ENCODE measurements around the gene IRF2BP1.
"Not testable (repeated sequence)": the region's sequence is repeated elsewhere in the genome, so short reads cannot be mapped to it uniquely, and the experiment has no call there.

Gene IRF2BP1

DNA sequence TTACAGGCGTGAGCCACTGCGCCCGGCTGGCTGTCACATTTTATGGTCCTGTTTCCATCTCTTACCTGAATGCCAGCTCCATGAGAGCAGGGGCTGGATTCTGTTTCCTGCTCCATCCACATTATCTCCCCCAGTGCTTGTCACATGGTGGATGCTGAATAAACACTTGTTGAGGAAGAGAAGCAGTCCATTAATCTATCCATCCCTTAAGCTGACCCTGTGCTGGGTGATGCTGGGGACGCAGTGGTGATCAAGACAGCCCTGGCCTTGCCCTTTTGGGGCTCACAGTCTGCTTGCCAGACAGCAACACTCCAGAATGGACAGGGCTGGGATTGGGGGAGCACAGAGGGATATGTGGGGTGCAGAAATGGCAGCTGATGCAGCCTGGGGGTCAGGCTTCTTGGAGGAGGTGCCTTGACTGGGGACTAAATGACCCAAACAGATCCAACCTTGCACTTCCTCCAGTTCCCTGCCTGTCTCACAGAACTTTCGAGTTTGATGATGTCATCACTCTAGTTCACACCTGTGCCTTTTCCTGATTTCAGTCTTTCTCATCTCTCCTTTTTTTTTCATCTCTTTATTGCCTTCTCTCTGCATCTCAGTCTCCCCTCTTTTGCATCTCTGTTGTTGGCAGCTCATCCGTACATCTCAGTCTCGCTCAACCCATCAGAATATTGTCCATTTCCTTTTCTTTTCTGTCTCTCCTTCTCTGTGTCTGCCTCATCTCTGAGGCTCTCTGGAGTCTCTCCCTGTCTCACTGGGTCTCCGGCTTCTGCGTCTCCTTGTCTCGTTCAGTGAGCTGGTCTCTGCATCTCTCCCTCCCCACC, 4.6 kb downstream of the IRF2BP1 start:
- DNase-seq: no peak

DNA sequence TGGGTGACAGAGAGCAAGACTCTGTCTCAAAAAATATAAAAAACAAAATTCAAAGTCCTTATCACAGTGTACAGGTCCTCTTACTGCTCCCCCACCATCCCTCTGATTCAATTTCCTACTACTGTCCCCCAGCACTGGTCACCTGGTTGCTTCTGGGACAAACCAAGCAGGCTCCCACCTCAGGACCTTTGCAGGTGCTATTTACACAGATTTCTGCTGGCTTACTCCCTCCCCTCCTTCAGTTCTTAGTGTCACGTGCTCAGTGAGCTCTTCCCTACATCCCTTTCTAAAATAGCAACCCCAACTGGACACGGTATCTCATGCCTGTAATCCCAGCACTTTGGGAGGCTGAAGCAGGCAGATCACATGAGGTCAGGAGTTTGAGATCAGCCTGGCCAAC, 6.0 kb downstream of the IRF2BP1 start:
- DNase-seq: no peak

DNA sequence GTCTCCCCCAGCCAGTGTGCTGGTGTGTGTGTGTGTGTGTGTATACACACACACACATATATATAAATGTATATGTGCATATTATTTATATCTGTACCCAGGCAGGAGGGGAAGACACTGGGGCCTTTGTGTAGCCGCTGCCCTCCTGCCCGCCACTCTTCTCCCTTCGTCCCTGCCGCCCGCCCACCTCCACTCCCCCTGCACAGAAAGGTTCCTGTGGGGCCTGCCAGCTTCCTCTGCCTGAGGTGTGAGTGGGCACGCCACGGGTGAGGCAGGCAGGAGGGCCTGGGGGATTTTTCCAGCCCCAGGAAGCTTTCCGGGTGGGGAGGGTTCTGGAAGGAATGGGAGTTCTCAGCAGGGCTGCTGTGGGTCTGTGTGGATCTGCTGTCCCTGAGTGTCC, 6.9 kb downstream of the IRF2BP1 start:
- DNase-seq: no peak

DNA sequence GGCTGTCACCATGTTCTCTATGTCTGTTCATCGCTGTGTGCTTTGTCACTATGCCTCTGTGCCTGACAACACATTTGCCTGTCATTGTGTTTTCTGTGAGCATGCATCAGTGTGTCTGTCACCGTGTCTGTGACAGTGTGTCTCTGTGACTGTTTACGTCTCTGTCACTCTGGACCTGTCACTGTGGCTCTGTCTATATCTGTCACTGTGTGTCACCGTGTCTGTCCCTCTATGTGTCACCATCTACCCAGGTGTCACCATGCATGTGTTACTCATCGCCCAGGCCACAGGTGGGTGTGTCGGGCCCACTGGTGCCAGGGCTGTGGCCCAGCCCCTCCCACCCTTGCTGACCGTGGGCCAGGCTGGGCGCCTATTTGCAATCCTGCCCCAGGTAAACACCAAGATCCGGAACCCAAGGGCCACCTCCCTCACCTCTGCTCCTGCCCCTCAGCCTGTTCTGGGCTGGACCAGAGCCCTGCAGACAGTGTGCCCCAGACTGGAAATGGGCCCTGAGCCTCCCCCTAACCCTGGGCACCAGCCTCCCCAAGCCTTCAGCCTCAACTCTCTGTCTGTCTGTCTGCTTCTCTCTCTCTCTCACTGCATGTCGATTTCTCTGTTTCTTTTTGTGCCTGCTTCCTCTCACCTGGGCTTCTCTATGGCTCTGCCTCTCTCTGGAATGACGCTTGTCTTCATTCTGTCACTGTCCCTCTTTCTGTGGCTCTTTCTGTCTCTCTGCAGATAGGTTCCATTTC, 7.7 kb downstream of the IRF2BP1 start:
- DNase-seq: no peak

DNA sequence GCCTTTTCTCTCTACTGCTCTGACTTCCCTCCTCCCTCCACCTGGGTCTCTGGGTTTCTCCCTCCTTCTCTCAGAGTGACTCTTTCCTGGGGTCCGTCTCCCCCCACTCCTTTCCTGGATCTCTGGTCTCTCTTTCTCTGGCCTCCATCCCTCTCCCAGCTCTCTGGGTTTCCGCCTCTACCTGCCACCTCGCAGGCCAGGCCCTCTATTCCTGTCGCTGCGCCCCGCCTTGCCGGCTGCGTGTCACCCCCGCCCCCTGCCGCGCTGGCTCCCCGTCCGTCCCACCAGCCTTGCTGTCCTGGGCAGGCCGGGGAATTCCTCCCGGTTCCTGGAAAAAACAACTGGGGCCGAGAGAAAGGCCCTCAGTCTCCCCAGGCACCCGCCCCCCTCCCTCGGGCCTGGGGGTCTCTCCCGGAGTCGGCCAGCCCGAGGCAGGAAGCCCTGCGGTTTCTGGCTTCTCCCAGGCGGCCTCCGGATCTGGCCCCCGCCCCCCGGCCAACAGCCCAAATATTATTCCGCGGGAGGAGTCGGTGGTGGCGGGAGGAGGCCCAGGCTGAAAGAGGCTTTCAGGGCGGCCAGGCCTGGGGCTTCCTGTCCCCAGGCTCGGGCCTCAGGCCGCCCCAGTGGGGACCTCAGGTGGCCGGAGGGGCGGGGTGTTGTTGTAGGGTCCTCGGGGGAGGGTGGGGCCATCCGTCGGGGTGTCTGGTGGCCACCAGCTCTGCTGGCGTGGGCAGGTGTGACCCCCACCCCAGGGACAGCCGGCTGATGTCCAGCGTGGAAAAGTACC, 9.3 kb downstream of the IRF2BP1 start:
- peak; percentile 31 to 37 for DNase-seq

DNA sequence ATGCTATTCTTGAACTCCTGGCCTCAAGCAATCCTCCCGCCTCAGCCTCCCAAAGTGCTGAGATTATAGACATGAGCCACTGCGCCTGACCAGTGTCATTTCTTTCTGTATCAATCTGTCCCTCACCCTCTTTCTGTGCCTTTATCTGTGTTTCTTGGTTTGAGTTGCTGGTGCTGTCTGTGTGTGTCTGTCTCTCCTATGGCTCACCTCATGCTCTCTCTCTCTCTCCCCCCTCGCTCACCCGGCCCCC, 9.9 kb downstream of the IRF2BP1 start:
- no peak for DNase-seq

DNA sequence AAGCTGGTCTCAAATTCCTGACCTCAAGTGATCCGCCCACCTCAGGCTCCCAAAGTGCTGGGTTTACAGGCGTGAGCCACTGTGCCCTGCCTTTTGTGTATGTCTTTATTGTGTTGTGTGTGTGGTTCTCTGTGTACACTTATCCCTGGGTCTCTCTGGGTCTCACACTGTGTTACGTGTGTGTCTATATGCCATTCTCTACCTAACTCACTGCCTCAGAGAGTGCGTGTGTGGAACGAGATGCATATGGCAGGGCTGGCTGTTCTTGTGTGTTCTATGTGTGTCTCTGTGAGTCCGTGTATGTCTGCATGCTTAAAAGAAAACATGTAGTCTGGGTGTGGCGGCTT, 11.3 kb downstream of the IRF2BP1 start:
- no peak for DNase-seq

DNA sequence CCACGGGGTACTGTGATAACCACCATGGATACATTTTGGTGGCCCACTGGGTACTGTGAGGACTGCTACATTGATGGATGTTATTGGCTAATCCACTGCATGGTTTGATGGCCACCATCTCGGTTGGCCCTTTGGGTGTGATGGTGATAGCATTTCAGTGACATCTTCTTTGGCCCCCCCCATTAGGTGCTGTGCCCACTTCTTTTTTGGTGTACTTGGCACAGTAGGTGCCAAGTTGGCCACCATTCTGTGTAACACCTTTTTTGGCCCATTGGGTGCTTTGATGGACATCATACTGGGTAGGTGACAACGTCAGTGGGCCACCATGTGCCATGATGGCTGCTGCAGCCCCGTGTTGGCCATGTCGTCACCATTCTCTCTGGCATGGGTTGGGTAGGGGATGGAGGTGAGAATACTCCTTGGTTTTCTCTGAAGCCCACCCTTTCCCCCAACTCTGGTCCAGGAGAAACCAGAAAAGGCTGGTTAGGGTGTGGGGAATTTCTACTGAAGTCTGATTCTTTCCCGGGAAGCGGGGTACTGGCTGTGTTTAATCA, 12.6 kb downstream of the IRF2BP1 start:
- DNase-seq: no peak

DNA sequence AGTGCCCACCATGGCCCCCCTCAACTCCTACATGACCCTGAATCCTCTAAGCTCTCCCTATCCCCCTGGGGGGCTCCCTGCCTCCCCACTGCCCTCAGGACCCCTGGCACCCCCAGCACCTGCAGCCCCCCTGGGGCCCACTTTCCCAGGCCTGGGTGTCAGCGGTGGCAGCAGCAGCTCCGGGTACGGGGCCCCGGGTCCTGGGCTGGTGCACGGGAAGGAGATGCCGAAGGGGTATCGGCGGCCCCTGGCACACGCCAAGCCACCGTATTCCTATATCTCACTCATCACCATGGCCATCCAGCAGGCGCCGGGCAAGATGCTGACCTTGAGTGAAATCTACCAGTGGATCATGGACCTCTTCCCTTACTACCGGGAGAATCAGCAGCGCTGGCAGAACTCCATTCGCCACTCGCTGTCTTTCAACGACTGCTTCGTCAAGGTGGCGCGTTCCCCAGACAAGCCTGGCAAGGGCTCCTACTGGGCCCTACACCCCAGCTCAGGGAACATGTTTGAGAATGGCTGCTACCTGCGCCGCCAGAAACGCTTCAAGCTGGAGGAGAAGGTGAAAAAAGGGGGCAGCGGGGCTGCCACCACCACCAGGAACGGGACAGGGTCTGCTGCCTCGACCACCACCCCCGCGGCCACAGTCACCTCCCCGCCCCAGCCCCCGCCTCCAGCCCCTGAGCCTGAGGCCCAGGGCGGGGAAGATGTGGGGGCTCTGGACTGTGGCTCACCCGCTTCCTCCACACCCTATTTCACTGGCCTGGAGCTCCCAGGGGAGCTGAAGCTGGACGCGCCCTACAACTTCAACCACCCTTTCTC, 13.6 kb downstream of the IRF2BP1 start:
- no peak for DNase-seq

DNA sequence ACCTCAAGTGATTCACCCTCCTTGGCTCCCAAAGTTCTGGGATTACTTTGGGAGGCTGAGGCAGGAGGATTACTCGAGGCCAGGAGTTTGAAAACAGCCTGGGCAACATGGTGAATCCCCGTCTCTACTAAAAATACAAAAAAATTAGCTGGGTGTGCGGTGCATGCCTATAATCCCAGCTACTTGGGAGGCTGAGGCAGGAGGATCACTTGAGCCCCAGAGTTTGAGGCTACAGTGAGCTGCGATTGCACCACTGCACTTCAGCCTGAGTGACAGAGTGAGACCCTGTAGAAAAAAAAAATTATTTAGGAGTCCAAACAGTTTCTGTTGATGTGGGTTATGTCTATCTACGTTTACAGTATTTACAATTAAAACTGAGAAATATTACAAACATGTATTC, 15.1 kb downstream of the IRF2BP1 start:
- DNase-seq: no peak

DNA sequence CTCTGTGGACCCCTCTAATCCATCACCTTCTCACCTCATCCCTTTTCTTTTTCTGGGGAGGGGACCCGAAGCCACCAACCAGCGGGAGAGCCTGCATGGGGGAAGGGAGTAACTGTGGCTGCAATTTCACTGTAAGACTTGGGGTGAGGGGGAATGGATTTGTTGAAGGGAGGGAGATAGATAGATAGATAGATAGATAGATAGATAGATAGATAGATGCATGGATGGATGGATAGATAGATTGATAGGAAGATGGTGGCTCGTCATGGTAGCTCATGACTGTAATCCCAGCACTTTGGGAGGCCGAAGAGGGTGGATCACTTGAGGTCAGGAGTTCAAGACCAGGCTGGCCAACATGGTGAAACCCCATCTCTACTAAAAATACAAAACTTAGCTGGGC, 18.7 kb downstream of the IRF2BP1 start:
- not testable (repeated sequence) for DNase-seq

DNA sequence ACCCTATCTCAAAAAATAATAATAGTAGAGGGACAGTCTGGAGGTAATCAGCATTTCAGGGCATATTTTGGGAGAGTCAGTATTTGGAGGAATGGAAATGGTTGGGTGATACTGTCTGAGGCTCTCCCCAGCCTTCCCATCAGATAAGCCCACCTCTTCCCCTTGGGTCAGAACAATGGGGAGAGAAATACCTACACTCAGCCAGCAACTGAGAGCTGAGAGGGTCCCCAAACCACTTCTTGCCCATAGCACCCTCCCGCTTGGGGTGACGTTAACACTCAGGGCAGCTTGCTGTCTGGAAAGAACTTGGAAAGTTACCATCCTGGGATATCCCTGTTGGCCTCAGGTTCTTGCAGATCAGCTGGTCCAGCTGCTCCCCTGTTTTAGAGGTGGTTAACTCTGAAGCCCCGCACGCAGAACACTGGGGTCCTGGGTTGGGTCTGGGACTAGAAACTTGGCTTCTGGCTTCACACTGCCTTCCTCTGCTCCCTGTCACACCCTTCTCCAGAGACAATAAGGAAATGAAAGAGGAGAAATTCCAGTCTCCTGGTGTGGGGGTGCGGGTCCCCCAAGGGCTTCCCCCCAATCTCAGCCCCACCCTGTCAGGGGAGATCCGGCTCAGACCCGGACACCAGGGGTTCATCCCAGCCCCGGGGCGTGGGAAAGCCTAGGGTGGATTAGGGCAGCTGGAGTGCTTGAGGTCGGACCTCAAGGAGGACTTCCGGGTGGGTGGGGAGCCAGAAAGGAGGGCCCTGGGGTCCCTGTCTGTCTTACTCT, 19.4 kb downstream of the IRF2BP1 start:
- no peak for DNase-seq

DNA sequence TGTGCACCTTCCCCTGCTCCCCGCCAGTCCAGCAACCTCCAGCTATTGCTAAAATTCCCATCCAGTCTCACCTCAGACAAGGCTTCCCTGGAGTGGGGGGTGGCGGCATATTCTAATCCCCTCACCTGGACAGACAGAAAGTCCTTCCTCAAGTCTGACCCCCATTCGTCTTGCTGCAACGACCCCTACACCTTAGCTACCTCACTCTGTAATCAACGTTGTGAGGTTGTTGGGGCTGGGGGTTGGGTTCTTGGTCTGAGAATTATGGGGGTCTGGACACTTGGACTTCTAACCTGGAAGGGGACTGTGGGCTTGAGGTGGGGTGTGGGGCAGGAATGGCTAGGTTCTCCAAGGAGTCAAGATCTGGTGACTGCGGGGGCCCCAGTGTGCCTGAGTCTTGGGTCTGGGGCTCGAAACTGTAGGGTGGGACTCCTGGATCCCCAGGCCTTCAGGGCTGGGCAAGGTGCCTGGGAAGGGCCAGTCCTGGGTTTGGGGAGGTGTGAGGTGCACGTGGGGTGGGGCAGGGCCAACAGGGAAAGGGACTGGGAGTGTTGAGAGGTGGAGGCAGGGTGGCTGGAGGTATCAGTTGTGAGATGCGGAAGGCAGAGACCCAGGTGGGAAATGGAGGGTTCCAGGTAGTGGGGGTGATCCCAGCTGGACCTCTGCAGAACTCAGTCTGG, 20.5 kb downstream of the IRF2BP1 start:
- no peak for DNase-seq

DNA sequence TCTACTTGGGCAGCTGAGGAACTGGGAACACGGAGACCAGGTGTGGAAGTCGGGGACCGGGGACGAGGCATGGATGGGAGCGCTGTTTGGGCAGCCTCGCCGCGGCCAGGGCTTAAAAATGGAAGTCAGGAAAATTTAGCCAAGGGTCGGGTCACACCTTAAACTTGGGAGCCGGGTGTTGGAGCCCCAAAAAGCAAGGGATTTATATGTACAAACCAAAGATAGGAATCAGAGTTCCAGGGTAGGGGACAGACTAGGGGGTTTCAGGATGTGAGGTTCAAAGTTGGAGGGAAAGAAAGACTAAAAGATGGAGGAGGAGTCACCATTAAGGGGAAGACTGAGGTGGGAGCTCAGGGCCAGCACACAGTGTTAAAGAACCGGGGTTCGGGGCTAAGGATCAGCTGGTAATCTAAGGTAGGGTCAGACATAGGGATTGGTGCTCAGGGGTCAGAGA, 21.3 kb downstream of the IRF2BP1 start:
- DNase-seq: no peak

DNA sequence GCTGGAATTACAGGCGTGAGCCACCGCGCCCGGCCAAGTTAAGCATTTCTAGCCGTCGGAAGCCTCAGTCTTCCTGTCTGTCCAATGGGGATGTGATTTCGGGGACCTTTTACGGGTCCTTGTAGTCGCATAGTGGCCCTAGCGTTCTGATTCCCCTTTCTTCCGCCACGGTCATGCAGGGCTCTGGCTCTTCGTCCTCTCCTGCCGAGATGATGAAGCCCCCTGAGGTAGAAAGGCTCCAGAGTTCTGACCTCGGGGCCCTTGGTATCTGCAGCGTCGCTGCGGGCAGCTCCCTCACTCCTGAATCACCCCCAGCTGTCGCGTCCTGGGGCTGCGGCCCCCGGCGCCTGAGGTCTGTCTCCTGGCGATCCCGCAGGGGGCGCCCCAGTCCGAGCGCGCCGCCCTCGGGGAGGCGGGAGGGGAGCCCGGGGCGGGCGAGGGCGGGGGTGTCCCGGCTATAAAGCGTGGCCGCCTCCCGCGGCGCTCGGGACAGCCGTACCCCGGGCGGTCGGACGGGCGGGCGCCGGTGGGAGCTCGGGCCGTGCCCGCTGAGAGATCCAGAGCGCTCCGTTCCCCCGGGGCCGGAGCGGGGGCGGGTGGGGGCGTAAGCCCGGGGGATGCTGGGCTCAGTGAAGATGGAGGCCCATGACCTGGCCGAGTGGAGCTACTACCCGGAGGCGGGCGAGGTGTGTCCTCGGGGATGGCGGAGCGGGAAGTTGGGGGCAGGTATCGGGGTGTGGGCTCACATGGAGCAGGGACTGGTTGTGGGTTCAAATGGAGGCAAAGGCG, 21.9 kb downstream of the IRF2BP1 start, which contains the start of gene FOXA3:
FOXA3 (plus strand) TSS at position 487 of the 789 bp plus-strand sequence; CDS start at position 618, 131 bp downstream.
- DNase-seq: peak; percentile 41 to 45

DNA sequence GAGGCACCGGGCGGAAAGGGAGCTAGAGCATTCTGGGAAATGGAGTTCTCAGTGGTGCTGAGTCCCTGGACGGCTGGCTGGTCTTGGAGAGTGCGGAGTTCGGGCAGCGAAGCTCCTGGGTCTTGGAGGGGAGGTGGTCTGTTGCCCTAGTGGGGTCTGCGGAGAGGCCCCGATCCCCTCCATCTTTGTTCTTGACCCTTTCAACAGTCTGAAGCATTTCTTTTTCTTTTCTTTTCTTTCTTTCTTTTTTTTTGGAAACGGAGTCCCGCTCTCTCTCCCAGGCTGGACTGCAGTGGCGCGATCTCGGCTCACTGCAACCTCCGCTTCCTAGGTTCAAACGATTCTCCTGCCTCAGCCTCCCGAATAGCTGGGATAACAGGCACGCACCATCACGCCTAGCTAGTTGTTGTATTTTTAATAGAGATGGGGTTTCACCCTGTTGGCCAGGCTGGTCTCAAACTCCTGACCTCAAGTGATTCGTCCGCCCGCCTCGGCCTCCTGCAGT, 22.6 kb downstream of the IRF2BP1 start:
- DNase-seq: no peak

DNA sequence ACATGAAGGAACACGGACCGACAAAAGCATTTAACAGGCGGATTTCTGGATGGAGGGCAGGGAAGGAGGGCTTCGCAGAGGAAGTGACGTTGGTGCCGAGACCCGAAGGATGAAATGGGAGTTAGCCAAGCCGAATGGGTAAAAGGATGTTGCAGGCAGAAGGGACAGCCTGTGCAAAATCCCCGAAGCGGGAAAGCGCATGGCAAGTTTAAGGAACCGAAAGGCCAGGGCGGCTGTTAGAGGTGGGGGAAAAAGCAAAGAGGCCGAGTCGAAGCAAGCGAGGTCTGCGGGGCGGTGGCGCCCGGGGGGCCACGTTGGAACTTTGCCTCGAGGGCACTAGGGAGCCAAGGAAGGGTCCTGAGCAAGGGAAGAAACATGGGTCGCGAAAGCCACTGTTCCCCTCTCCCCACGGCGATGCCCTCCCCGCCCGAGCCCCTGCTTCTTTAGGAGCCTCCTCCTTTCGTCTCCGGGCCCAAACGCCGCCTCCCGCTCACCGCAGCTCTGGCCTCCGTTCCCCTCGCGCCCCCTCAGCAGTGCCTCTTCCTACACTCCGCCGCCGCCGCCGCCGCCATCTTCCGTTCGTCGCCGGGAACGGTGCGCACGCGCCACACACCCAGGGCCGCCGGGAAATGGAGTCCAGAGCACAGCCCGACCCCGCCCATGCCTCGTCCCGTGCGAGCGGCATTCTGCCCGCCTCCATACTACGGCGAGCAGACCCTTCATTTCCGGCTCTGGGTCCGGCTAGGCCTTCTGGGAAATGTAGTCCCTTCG, 23.2 kb downstream of the IRF2BP1 start, which contains the start of gene SYMPK:
SYMPK (minus strand) TSS at position 584 of the 771 bp plus-strand sequence. CDS start 8,652 bp downstream, outside the sequence.
- peak; percentile 97 to 99 for DNase-seq

DNA sequence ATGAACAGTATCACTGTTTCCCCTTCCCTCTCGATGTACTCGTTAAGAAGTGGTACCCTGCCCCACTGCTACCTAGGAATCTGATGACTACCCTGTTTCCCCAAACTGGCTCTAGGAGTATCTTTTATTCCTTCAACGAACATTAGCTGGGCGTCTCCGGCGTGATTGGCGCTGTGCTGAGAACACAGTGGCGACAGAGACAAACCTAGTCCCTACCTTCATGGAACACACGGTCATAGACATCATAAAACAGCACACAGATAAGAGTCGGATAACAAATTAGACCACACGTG, 23.7 kb downstream of the IRF2BP1 start:
- DNase-seq: no peak

All from activated CD4-positive, alpha-beta T cell treated with anti-CD3 and anti-CD28 coated beads for 4 hours (primary cell).